Left hindlimb (tissue), 1 donor: ENCODE measurements around the gene PIGS.

Experiments used
- DNase-seq: peaks from one replicate; pipeline ENCODE4 v3.0.0-alpha.2; 2018

PIGS gene

DNA sequence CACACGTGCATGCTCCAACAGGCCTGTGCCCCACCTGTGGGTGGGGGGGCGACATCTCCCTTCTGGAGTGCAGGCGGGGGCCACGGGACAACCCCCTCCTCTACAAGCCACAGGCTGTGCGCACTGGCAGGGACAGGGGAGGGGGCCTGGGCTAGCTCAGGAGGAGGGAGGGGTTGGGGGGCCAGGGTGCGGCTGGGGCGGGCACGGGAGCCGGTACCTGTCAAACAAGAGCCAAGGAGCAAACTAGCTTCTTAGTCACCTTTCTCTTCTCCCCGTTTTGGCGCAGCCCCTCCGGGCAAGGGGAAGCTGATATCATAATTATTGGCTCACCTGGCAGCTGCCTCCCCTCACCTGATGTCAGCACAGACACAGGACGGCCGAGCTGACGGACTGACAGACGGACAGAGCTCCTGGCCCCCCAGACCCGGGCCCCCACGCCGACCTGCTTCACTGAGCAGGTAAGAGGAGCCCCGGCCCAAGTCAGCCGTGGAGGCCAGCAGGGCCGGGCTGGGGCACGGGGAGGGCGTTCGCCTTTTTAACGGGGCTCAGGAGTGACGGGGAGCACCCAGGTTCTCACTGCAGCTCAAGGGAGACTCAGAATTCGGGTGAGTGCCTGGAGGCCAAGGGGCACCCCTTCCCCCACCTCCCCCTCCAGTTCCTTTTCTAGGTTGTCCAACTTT lies 65.2 kb downstream of the PIGS start, which contains the start of gene FOXN1:
Gene FOXN1 (plus strand): TSS at position 363 of the 680 bp plus-strand sequence. CDS start 17,622 bp downstream, outside the sequence.
- no peak for DNase-seq

DNA sequence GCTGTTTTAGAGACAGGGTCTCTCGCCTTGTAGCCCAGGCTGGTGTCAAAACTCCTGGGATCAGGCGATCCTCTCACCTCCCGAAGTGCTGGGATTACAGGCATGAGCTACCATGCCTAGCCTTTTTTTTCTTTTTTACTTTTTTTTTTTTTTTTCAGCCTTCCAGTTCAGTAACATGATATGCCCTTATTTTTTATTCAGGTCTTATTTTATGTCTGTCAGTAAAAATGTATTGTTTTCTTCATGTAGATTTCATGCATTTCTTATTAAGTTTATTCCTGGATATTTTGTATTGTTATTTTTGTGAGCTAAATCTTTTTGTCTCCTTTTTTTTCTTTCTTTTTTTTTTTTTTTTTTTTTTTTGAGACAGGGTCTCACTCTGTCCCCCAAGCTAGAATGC lies 67.9 kb downstream of the PIGS start:
- no peak for DNase-seq
